Pancreas (tissue), 10 donors: Measurements from ENCODE around the gene ALKBH2. TPM values are rescaled to one million over a fixed set of nuclear protein-coding genes. Genes with fewer than 3 reads are reported as not detected.

Source experiments
- ATAC-seq, 4 donors: fragments of 200-7000 bp; cut with Tn5 transposase; one replicate each; pipeline versions ENCODE4 v1.8.0 to v1.9.1; 2020; ENCODE audit warnings: mild to moderate bottlenecking in 4 of 4, moderate library complexity in 4 of 4
- DNase-seq, 6 donors: peaks; one replicate each; pipeline ENCODE4 v3.0.0-alpha.2; 2020
- FAIRE-seq: peaks from 2 replicates; lab custom pipeline; 2012; peaks lifted over from hg19 to GRCh38; lab: Jason Lieb, UNC
- H3K27ac ChIP-seq, 4 donors: fragments of 200-600 bp; sonication (generic); 1 replicate in 3 of 4; 2 replicates in 1 of 4; pipeline versions ENCODE4 v1.5.0 to v1.8.0; 2020
- H3K27me3 ChIP-seq, 4 donors: fragments of 200-600 bp; one replicate each; pipeline ENCODE4 v1.8.0; 2021
- H3K36me3 ChIP-seq, 3 donors: fragments of 200-600 bp; sonication (generic) in 1 of 3; one replicate each; pipeline versions ENCODE4 v1.5.0 to v1.8.0; 2020 to 2021
- H3K4me1 ChIP-seq, 3 donors: fragments of 200-600 bp; one replicate each; pipeline ENCODE4 v1.8.0; 2021
- H3K4me3 ChIP-seq, 4 donors: fragments of 200-600 bp; sonication (generic) in 2 of 4; one replicate each; pipeline versions ENCODE4 v1.5.0 to v1.8.0; 2020 to 2021
- H3K9me3 ChIP-seq, 4 donors: fragments of 200-600 bp; one replicate each; pipeline ENCODE4 v1.8.0; 2021
- CTCF ChIP-seq, 4 donors: fragments of 200-600 bp; sonication (generic) in 3 of 4; IDR thresholded peaks; one replicate each; pipeline versions ENCODE4 v1.5.0 to v1.8.0; 2021; ENCODE audit warnings: antibody characterized with exemption in 4 of 4
- WGBS, 2 donors: extraction: QIAGEN DNeasy Blood & Tissue Kit; methylation state at CpG; one replicate each; pipeline ENCODE4 v1.1.7; 2013; 5-methylcytosine and 5-hydroxymethylcytosine counted together
- intact Hi-C, 3 donors: fragments of 100-400 bp; cut with DNase I; formaldehyde crosslinking; loops; one replicate each; pipeline versions ENCODE4 v1.11.1 to v1.14.2; 2022
- polyA plus RNA-seq, 2 donors: library from polyadenylated mRNA; stranded (reverse); fragments of 200-250 nt; gene quantifications; one replicate each; pipeline ENCODE4 v1.2.3, GENCODE V29; 2013
- total RNA-seq, 6 donors: library from RNA; stranded (reverse); fragmentation: NEBNext Ultra II Directional in 4 of 6; extraction: Animal tissue kit (Norgen Biotek cat#: 25700) in 4 of 6; gene quantifications; one replicate each; pipeline versions ENCODE4 v1.2.1 to v1.2.4, GENCODE V29; 2021 to 2023
- donor health status: healthy with polysubstance abuse.
- donor health status: DM: no; HTN: no; CAD: no; lungs with moderate emphysema.
- donor health status: DM: no; HTN: no; CAD: no.
- donor health status: control.
- donor health status: control.
- donor health status: Bipolar disorder and iron deficiency.
- donor health status: DM: yes; HTN: yes; CAD: no.
- donor health status: DM: no; HTN: no; CAD: no.
- donor health status: DM: no; HTN: no; CAD: no.
- donor health status: DM: yes; HTN: yes; CAD: no.

ALKBH2 gene
- total and polyA plus RNA-seq, 8 donors = 4.3 to 22.9 (median 8.4) TPM

GRCh38 chr12:109137055-109137454 is 43.8 kb upstream of the ALKBH2 start:
- Histone ChIP-seq H3K36me3 (no peaks in the 10 kb centered on the region), H3K4me3 (no peak overlapping the region), H3K9me3 (no peaks in the 10 kb centered on the region), H3K4me1 (peaks cover 9 to 27% (median 21%) of the 10 kb centered on the region in 3 donors), H3K27ac (no peak overlapping the region), H3K27me3 (no peaks in the 10 kb centered on the region)
- intact Hi-C loops = no loop called here
- DNase-seq = no peak
- no peak for TF ChIP-seq CTCF (IDR thresholded peaks at IDR 0.05)
- WGBS, 2 donors = 97 to 98% methylated on average over 2 of the region's 2 CpGs
- FAIRE-seq = no peak
- no peak for ATAC-seq

DNA sequence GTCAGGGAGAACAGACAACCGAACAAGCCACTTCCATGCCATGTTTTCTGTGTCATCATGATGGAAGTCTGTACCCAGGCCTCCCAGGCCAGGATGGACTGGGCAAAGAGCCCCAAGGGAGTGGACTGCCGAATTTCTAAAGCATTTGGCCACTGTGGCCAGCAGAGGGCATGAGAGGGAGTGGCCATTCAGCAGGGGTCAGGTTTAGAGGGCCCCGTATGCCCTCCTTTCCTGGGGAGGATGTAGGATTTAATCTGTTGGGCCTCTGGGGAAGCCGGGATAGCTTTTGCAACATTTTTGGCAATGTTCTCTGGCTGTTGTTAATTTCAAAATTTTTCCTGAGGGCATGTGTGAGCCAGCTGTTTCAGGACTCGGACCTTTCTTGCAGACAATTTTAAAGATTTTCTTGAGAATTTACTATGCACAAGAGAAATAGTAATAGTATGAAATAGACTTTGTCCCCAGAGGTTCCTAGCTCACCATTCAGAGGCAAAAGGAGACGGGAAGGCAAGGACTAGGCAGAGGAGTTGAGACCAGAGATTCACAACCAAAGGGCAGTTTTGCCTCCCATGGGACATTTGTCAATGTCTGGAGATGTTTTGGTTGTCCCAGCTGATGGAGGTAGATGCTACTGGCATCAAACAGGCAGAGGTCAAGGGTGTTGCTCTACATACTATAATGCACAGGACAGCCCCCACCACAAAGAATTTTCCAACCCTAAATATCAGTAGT is 41.1 kb upstream of the ALKBH2 start:
- 46 to 57% methylated on average over 6 of the region's 6 CpGs for WGBS, 2 donors
- Histone ChIP-seq H3K4me3 (no peak overlapping the region), H3K4me1 (peaks cover 9 to 17% (median 13%) of the 10 kb centered on the region in 3 donors), H3K27me3 (no peaks in the 10 kb centered on the region), H3K27ac (no peak overlapping the region), H3K9me3 (no peaks in the 10 kb centered on the region), H3K36me3 (no peaks in the 10 kb centered on the region)
- intact Hi-C loops = no loop called here
- FAIRE-seq (no peak), DNase-seq (peak in 2 of 6 donors; percentile 62 to 65), ATAC-seq (peak in 3 of 4 donors; percentile 43 to 62 (median 54))
- TF ChIP-seq CTCF (IDR thresholded peaks at IDR 0.05) = peak in 2 of 4 donors; percentile 47 to 53

DNA sequence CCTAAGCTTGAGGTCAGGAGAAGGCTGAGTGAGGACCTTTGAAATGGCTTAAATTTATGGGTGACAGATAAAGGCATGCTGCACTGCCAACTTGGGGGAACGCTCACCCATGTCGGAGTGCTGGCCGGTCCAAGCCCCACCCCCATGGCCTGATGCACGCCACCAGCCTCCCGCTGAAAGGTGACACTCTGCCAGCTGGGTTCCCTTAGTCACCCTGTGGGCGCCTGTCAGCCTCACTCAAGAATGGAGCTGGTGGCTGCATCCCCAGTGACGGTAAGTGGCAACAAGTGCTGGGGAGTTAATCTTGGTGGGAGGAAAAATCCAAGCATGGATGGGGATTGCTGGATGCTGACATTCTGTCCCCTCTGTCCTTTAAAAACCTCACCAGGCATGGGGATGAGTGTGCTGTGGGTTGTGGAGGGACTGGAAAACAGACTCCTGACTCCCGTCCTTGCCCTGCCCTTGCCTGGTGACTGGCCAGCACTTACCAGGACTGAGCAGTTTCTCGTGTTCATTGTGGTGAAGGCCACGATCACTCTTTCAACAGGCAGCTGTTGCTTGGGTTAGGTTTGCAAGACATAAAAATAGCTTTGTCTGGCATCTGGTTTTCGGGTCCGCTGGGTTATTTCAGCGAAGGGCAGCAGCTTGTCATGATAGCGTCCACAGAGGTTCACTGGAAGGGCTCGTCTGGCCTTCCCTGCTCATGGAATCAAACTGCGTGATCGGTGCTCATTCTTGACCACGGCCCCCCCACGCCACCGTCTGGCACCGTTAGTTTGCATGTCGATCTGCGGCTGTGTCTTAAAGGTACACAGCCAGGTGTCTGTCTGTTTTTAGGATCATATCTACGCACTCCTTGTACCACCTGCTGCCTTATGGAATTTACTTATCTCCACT is 38.1 kb upstream of the ALKBH2 start:
- peak; percentile 70 to 84 (median 74) for DNase-seq

More for the DNA sequence above, 38.1 kb upstream of the ALKBH2 start:
- ATAC-seq (peak; percentile 88 to 91 (median 90)), FAIRE-seq (no peak)
- TF ChIP-seq CTCF (IDR thresholded peaks at IDR 0.05) = no peak
- Histone ChIP-seq H3K27me3 (no peaks in the 10 kb centered on the region), H3K36me3 (no peaks in the 10 kb centered on the region), H3K27ac (peak overlapping the region; percentile 52 to 61 (median 57)), H3K4me1 (peaks cover 0 to 9% (median 4%) of the 10 kb centered on the region in 3 donors), H3K9me3 (no peaks in the 10 kb centered on the region), H3K4me3 (peak overlapping the region in 2 of 4 donors; percentile 13 to 26)
- intact Hi-C loops = no loop called here
- 24 to 27% methylated on average over 24 of the region's 24 CpGs for WGBS, 2 donors
